IMR-90 (cell line): Measurements from ENCODE around the gene DUS2.

ENCODE experiments used
- CTCF ChIP-seq: conservative IDR thresholded peaks from 2 replicates; pipeline ENCODE4 v1.5.1; 2012; ENCODE audit warnings: mild to moderate bottlenecking, low read depth, low read length, improper control_type of control experiment
- FOS ChIP-seq: fragments of 150-350 bp; IDR thresholded peaks from 2 replicates; pipeline ENCODE4 v1.6.1; 2016; ENCODE audit warnings: low read depth, low read length
- POLR2A ChIP-seq: IDR thresholded peaks from 2 replicates; pipeline ENCODE4 v1.6.1; 2012; ENCODE audit warnings: mild to moderate bottlenecking, low read depth, low read length

GRCh38 chr16:67977005-67977404 lies 46.1 kb upstream of the DUS2 start:
- TF ChIP-seq CTCF (no peak), POLR2A (no peak), FOS (no peak)
